AG09309 (cell line): ENCODE data around the gene PNLIPRP1.

Source experiments
- DNase-seq: peaks from one replicate; pipeline ENCODE4 v3.0.0-alpha.2; 2010; ENCODE audit warnings: low read depth
- H3K4me3 ChIP-seq: 2 replicates; pipeline ENCODE4 v1.5.1; 2011; ENCODE audit warnings: mild to moderate bottlenecking, low read depth, low read length, moderate library complexity; ENCODE audit not compliant: control insufficient read depth
- CTCF ChIP-seq: IDR thresholded peaks from 2 replicates; pipeline ENCODE4 v1.5.1; 2011; ENCODE audit warnings: mild to moderate bottlenecking, low read depth, low read length, inconsistent platforms; ENCODE audit not compliant: insufficient read depth, control insufficient read depth; ENCODE audit errors: missing control alignments

The PNLIPRP1 gene

GRCh38 chr10:116608686-116609594 is 18.2 kb downstream of the PNLIPRP1 start:
- no peak for DNase-seq
- no peak for TF ChIP-seq CTCF
- no peak overlapping the region for H3K4me3 ChIP-seq

GRCh38 chr10:116610443-116611152 is 19.8 kb downstream of the PNLIPRP1 start:
- no peak overlapping the region for H3K4me3 ChIP-seq
- DNase-seq: no peak
- no peak for TF ChIP-seq CTCF

GRCh38 chr10:116611153-116611545 is 20.4 kb downstream of the PNLIPRP1 start:
- DNase-seq: no peak
- H3K4me3 ChIP-seq: no peak overlapping the region
- TF ChIP-seq CTCF: no peak

- DNase-seq: no peak
- H3K4me3 ChIP-seq: no peak overlapping the region
- no peak for TF ChIP-seq CTCF
Measured at GRCh38 chr10:116612107-116612769, 21.5 kb downstream of the PNLIPRP1 start.

- H3K4me3 ChIP-seq: no peak overlapping the region
- TF ChIP-seq CTCF: no peak
- no peak for DNase-seq
Measured at GRCh38 chr10:116613471-116613870, 22.7 kb downstream of the PNLIPRP1 start.

- no peak overlapping the region for H3K4me3 ChIP-seq
- no peak for TF ChIP-seq CTCF
- no peak for DNase-seq
Measured at GRCh38 chr10:116614796-116615195, 24.0 kb downstream of the PNLIPRP1 start.
